GM12892 (cell line): ENCODE data around the gene PANK1.

Source experiments
- DNase-seq: peaks from one replicate; pipeline ENCODE4 v3.0.0; 2011; ENCODE audit not compliant: insufficient read length
- FAIRE-seq: peaks from 2 replicates; lab custom pipeline; 2011; peaks lifted over from hg19 to GRCh38; lab: Jason Lieb, UNC
- POLR2A ChIP-seq: IDR thresholded peaks from 2 replicates; pipeline ENCODE4 v1.6.1; 2011; ENCODE audit warnings: low read depth, low read length, control low read depth
- POLR2AphosphoS5 ChIP-seq: IDR thresholded peaks from 2 replicates; pipeline ENCODE4 v1.6.1; 2011; ENCODE audit warnings: low read depth, low read length, control low read depth
- TAF1 ChIP-seq: IDR thresholded peaks from 2 replicates; pipeline ENCODE4 v1.6.1; 2011; ENCODE audit warnings: low read depth, mild to moderate bottlenecking, control low read depth, low read length, borderline replicate concordance

PANK1 gene

DNA sequence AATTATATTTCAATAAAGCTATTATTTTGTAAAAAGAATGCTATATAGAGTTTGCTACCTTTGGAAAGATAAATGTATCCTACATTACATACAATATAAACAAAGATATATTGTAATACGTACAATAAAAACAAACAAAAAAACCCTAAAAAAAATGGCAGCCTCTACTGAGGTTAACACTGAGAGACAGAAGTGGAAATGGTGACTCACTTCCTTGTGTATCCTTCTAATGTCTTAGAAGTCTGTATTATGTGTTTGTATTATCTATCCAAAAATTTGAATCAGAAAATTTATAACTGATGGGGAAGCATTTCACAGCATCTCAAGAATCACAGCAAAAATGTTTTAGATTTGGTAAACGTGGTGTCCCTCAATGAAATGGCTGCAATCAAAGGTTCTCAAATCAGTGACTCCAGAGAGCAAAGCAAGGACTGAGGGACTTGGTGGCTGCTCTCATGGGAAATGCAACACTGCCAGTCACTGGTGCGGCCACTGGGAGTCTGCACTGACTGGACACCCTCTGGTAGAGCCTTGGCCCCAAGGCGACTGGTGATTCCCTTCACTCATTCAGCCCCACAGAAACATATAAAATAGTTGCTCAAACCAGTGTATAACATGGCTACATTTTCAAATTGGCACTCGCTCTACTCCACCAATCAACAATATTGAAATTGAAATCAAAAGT, 53.8 kb downstream of the PANK1 start:
- no peak for FAIRE-seq
- no peak for TF ChIP-seq TAF1
- no peak for DNase-seq

DNA sequence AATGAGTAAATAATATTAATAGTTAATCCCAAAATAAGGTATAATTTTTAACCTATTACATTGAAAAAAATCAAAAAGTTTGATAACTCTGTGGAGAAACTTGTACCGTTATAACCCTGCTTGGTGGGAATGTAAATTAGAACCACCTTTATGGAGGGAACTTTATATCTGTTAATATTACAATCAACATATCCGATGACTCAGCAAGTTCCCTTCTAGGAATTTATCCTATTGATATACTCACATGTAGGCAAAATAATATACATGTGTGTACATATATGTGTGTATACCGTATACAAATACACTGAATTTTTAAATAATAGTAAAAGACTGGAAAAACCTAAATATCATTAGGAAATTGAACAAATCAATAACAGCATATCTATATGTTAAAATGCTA, 54.7 kb downstream of the PANK1 start:
- TF ChIP-seq POLR2A (no peak), POLR2AphosphoS5 (no peak), TAF1 (no peak)
- FAIRE-seq (no peak), DNase-seq (no peak)

- TF ChIP-seq POLR2A (no peak), POLR2AphosphoS5 (no peak), TAF1 (no peak)
- no peak for FAIRE-seq
- no peak for DNase-seq
Observed at GRCh38 chr10:89589101-89589720, 55.8 kb downstream of the PANK1 start.

- TF ChIP-seq TAF1 (no peak), POLR2A (no peak), POLR2AphosphoS5 (no peak)
- DNase-seq (no peak), FAIRE-seq (no peak)
Observed at GRCh38 chr10:89588671-89589070, 56.4 kb downstream of the PANK1 start.

DNA sequence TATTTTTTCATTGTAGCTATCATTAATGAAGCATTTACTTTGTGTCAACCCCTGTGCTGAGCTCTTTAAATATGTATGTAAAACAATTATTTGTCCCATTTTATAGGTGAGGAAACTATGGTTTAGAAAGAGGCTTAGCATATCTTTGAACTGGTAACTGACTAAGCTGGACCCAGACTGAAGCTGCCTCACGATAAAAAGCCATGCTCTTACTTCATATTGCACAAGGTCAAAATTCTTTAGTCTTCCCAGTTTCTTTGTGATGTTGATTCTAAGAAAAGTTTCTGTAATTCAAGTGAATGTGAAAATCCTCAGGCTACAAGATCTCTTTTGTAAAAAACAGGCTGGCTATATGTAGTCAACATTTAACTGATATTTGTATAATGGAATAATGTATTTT, 63.0 kb downstream of the PANK1 start:
- DNase-seq, result no peak
- no peak for FAIRE-seq
- TF ChIP-seq TAF1 (no peak), POLR2AphosphoS5 (no peak), POLR2A (no peak)

GRCh38 chr10:89580243-89580642, 64.8 kb downstream of the PANK1 start:
- DNase-seq (no peak), FAIRE-seq (peak; percentile 36)
- TF ChIP-seq POLR2A, result no peak
- TF ChIP-seq TAF1, result no peak
- no peak for TF ChIP-seq POLR2AphosphoS5

- DNase-seq (no peak), FAIRE-seq (no peak)
- no peak for TF ChIP-seq TAF1
- no peak for TF ChIP-seq POLR2A
- no peak for TF ChIP-seq POLR2AphosphoS5
Observed at GRCh38 chr10:89576696-89577095, 68.3 kb downstream of the PANK1 start.

DNA sequence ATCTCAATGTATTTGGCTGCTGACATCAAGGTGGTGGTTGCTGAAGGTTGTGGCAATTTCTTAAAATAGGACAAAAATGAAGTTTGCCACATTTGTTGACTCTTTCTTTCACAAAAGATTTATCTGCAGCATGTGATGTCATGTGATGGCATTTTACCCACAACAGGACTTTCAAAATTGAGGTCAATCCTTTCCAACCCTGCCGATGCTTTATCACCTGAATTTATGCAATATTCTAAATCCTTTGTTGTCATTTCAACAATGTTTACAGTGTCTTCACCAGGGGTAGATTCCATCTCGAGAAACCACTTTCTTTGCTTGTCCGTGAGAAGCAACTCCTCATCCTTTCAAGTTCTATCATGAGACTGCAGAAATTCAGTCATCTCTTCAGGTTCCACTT, 69.0 kb downstream of the PANK1 start:
- FAIRE-seq, result no peak
- DNase-seq, result no peak
- TF ChIP-seq TAF1 (no peak), POLR2AphosphoS5 (no peak), POLR2A (no peak)

DNA sequence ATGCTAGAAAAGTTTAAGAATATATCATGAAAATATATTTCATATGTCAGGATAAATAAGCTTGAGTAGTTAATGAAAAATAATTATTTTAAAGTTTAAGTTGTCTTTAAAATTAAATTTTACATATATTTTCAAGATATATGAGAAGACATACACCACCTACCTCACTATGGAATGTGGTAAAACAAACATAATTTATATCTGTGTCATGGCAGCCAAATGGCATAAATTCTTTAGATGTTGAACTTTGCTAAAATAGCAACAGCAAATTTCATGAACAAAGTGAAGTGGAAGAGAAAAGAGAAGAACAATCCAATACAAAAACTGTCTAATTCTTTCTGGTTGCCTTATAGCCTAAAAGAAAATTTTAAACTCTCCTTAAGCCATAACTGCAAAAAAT, 70.0 kb downstream of the PANK1 start:
- DNase-seq, result no peak
- no peak for FAIRE-seq
- TF ChIP-seq POLR2AphosphoS5 (no peak), POLR2A (no peak), TAF1 (no peak)

GRCh38 chr10:89574368-89574767, 70.7 kb downstream of the PANK1 start:
- no peak for DNase-seq
- no peak for FAIRE-seq
- no peak for TF ChIP-seq TAF1
- TF ChIP-seq POLR2A, result no peak
- TF ChIP-seq POLR2AphosphoS5, result no peak

DNA sequence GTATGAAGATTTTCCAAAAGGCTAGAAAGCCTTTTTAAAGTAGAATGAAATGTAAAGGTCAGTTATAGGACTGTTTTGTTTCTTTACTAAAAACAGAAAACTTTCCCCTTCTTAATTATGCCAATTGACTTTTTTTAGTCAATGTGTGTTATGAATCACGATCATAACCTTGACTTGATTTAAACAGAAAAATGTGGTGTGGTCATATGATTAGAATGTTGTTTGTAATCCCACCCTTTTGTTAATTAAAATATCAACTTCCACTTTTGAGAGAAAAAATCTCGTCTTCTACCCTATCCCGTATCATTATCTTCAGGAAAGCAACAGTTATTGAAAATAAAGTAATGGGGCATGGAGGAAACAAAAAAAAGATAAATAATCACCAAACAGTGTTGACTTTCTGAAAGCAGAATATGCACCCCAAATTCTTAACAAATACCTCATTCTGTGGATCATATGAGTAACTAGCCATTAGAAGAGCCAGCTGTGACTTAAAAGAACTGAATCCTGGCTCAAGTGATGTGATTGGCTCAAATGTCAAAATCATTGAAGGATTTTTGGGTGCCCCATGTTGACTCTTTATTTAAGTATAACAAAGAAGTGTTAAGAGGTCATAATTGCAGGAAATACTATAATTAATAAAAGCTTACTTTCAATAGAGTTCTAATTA, 77.3 kb downstream of the PANK1 start:
- DNase-seq, result no peak
- FAIRE-seq, result no peak
- no peak for TF ChIP-seq POLR2AphosphoS5
- TF ChIP-seq TAF1, result no peak
- no peak for TF ChIP-seq POLR2A

GRCh38 chr10:89566992-89567391, 78.0 kb downstream of the PANK1 start:
- TF ChIP-seq POLR2AphosphoS5 (no peak), POLR2A (no peak), TAF1 (no peak)
- DNase-seq (no peak), FAIRE-seq (no peak)
